ENCODE measurements around the gene CCDC6. TPM values are rescaled to one million over a fixed set of nuclear protein-coding genes. Genes with fewer than 3 reads are reported as not detected.

CCDC6 gene
- total RNA-seq, 1 donor from 2014 or later: 24.0 TPM

DNA sequence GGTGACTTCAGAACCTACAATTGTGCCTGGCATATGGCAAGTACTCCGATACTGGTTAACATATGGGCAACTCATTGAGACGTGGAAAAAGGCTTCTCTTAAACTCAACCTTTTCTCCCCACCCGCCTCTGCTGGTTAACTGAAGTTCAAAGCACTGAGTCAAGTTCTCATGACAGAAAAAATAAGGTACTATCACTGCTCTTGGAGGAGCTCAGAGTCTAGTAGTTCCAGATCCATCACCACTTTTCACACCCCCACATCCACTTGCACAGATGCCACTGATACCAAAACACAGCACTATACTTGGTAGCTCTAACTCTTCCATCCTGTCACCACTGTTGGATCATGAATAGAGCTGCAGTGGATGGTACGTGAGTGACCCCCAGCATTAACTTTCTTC is 36.2 kb downstream of the CCDC6 start:
- FAIRE-seq (no peak), DNase-seq (ENCODE audit: low read depth) (no peak)
- H3K36me3 ChIP-seq (ENCODE audit: control insufficient read depth, insufficient read depth, low read length): peaks cover 1% of the 10 kb centered on the region
- H3K4me3 ChIP-seq (ENCODE audit: low read depth, low read length): no peak overlapping the region
- no peaks in the 10 kb centered on the region for H3K27me3 ChIP-seq (ENCODE audit: control insufficient read depth, insufficient read depth, low read length)
- TF ChIP-seq, protein P1, sequence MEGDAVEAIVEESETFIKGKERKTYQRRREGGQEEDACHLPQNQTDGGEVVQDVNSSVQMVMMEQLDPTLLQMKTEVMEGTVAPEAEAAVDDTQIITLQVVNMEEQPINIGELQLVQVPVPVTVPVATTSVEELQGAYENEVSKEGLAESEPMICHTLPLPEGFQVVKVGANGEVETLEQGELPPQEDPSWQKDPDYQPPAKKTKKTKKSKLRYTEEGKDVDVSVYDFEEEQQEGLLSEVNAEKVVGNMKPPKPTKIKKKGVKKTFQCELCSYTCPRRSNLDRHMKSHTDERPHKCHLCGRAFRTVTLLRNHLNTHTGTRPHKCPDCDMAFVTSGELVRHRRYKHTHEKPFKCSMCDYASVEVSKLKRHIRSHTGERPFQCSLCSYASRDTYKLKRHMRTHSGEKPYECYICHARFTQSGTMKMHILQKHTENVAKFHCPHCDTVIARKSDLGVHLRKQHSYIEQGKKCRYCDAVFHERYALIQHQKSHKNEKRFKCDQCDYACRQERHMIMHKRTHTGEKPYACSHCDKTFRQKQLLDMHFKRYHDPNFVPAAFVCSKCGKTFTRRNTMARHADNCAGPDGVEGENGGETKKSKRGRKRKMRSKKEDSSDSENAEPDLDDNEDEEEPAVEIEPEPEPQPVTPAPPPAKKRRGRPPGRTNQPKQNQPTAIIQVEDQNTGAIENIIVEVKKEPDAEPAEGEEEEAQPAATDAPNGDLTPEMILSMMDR (IDR thresholded peaks at IDR 0.05; ENCODE audit: insufficient read depth, low read length, severe bottlenecking): no peak

- TF ChIP-seq, protein P1 (IDR thresholded peaks at IDR 0.05; ENCODE audit: insufficient read depth, low read length, severe bottlenecking): no peak
- no peak for FAIRE-seq
These were observed 36.8 kb downstream of the CCDC6 start for GRCh38 chr10:59869594-59869940.

GRCh38 chr10:59868696-59869593 is 37.4 kb downstream of the CCDC6 start:
- Histone ChIP-seq H3K27me3 (ENCODE audit: control insufficient read depth, insufficient read depth, low read length) (no peaks in the 10 kb centered on the region), H3K36me3 (ENCODE audit: control insufficient read depth, insufficient read depth, low read length) (peaks cover 1% of the 10 kb centered on the region), H3K4me3 (ENCODE audit: low read depth, low read length) (no peak overlapping the region)
- FAIRE-seq (no peak), DNase-seq (ENCODE audit: low read depth) (no peak)
- TF ChIP-seq, protein P1 (IDR thresholded peaks at IDR 0.05; ENCODE audit: insufficient read depth, low read length, severe bottlenecking): no peak

More at GRCh38 chr10:59869594-59869940, 36.8 kb downstream of the CCDC6 start:
- Histone ChIP-seq H3K36me3 (ENCODE audit: control insufficient read depth, insufficient read depth, low read length) (peaks cover 1% of the 10 kb centered on the region), H3K4me3 (ENCODE audit: low read depth, low read length) (no peak overlapping the region), H3K27me3 (ENCODE audit: control insufficient read depth, insufficient read depth, low read length) (no peaks in the 10 kb centered on the region)
- DNase-seq (ENCODE audit: low read depth): no peak

DNA sequence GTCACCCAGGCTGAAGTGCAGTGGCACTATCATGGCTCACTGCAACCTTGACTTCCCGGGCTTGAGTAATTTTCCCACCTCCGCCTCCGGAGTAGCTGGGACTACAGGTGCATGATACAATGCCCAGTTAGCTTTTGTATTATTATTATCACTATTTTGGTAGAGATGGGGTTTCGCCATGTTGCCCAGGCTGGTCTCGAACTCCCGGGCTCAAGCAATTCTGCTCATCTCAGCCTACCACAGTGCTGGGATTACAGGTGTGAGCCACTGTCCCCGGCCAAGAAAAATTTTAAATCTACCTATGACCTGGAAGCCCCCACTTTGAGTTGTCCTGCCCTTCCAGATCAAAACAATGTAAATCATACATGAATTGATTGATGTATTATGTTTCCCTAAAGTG is 38.8 kb downstream of the CCDC6 start:
- FAIRE-seq: no peak
- TF ChIP-seq, protein P1 (IDR thresholded peaks at IDR 0.05; ENCODE audit: insufficient read depth, low read length, severe bottlenecking): no peak
- no peak overlapping the region for H3K4me3 ChIP-seq (ENCODE audit: low read depth, low read length)
- no peaks in the 10 kb centered on the region for H3K27me3 ChIP-seq (ENCODE audit: control insufficient read depth, insufficient read depth, low read length)
- no peak for DNase-seq (ENCODE audit: low read depth)
- H3K36me3 ChIP-seq (ENCODE audit: control insufficient read depth, insufficient read depth, low read length): peaks cover 1% of the 10 kb centered on the region

- FAIRE-seq: peak; percentile 28
- TF ChIP-seq, protein P1 (IDR thresholded peaks at IDR 0.05; ENCODE audit: insufficient read depth, low read length, severe bottlenecking): peak; percentile 65
- peaks cover 1% of the 10 kb centered on the region for H3K36me3 ChIP-seq (ENCODE audit: control insufficient read depth, insufficient read depth, low read length)
- H3K4me3 ChIP-seq (ENCODE audit: low read depth, low read length): no peak overlapping the region
- H3K27me3 ChIP-seq (ENCODE audit: control insufficient read depth, insufficient read depth, low read length): no peaks in the 10 kb centered on the region
- peak; percentile 84 for DNase-seq (ENCODE audit: low read depth)
These were observed 41.3 kb downstream of the CCDC6 start for GRCh38 chr10:59865101-59865500.
